Myocyte (in vitro differentiated cells): Measurements from ENCODE around the gene CDCP1. TPM values are rescaled to one million over a fixed set of nuclear protein-coding genes. Genes with fewer than 3 reads are reported as not detected.

Source experiments
- DNase-seq: peaks from one replicate; pipeline ENCODE4 v3.0.0-alpha.2; 2012; ENCODE audit warnings: low read depth
- total RNA-seq: library from RNA; depleted of rRNA; stranded (reverse); fragments of >200 nt; gene quantifications from 2 replicates; pipeline ENCODE4 v1.2.3, GENCODE V29; 2014

CDCP1 gene
- total RNA-seq, 1 donor from 2014 or later = 2.7 TPM

- DNase-seq = no peak
These were observed 6.6 kb downstream of the CDCP1 start for GRCh38 chr3:45139372-45140140.

GRCh38 chr3:45137656-45138181 is 8.5 kb downstream of the CDCP1 start:
- peak; percentile 55 for DNase-seq

GRCh38 chr3:45135959-45136358 is 10.2 kb downstream of the CDCP1 start:
- no peak for DNase-seq

- DNase-seq = peak; percentile 53
These were observed 11.2 kb downstream of the CDCP1 start for GRCh38 chr3:45134758-45135521.

- DNase-seq = peak; percentile 64
These were observed 13.5 kb downstream of the CDCP1 start for GRCh38 chr3:45132568-45133211.

- no peak for DNase-seq
These were observed 15.0 kb downstream of the CDCP1 start for GRCh38 chr3:45131201-45131600.

- DNase-seq = no peak
These were observed 15.7 kb downstream of the CDCP1 start for GRCh38 chr3:45130476-45130875.

- DNase-seq = no peak
These were observed 17.2 kb downstream of the CDCP1 start for GRCh38 chr3:45128950-45129349.

- DNase-seq = peak; percentile 93
These were observed 18.9 kb downstream of the CDCP1 start for GRCh38 chr3:45127130-45127822.

- DNase-seq = peak; percentile 63
These were observed 19.4 kb downstream of the CDCP1 start for GRCh38 chr3:45126730-45127129.

- DNase-seq = peak; percentile 98
These were observed 20.6 kb downstream of the CDCP1 start for GRCh38 chr3:45125550-45126026.

GRCh38 chr3:45124956-45125355 is 21.2 kb downstream of the CDCP1 start:
- peak; percentile 74 for DNase-seq

GRCh38 chr3:45124352-45124751 is 21.8 kb downstream of the CDCP1 start:
- DNase-seq = peak; percentile 99

- peak; percentile 97 for DNase-seq
These were observed 22.5 kb downstream of the CDCP1 start for GRCh38 chr3:45123581-45124269.

- DNase-seq = peak; percentile 97
These were observed 23.1 kb downstream of the CDCP1 start for GRCh38 chr3:45123030-45123429.

- DNase-seq = no peak
These were observed 25.6 kb downstream of the CDCP1 start for GRCh38 chr3:45120359-45121158.

- DNase-seq = peak; percentile 91
These were observed 26.3 kb downstream of the CDCP1 start for GRCh38 chr3:45119824-45120358.

- no peak for DNase-seq
These were observed 26.8 kb downstream of the CDCP1 start for GRCh38 chr3:45119376-45119775.

- no peak for DNase-seq
These were observed 27.5 kb downstream of the CDCP1 start for GRCh38 chr3:45118615-45119071.
